ENCODE measurements around the gene CEACAM1.
"Not testable (repeated sequence)": the region's sequence is repeated elsewhere in the genome, so short reads cannot be mapped to it uniquely, and the experiment has no call there.

CEACAM1 gene

DNA sequence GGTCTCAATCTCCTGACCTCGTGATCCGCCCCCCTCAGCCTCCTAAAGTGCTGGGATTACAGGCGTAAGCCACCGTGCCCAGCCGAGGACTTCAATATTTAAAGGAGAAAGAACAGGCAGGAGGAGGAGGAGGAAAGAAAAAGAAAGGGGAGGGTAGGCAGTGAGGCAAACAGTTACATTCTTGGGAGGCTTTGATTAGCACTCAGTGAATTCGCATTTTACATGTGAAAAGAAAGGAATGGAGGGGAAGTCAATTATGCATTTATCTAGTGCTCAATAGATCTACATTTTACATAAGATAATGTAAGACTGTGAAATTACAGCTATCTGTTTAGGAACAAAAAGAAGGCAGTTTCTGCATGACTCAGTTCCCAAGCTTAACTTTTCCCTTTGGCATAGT, 54.6 kb downstream of the CEACAM1 start:
- no peak for DNase-seq (ENCODE audit: low read depth)

DNA sequence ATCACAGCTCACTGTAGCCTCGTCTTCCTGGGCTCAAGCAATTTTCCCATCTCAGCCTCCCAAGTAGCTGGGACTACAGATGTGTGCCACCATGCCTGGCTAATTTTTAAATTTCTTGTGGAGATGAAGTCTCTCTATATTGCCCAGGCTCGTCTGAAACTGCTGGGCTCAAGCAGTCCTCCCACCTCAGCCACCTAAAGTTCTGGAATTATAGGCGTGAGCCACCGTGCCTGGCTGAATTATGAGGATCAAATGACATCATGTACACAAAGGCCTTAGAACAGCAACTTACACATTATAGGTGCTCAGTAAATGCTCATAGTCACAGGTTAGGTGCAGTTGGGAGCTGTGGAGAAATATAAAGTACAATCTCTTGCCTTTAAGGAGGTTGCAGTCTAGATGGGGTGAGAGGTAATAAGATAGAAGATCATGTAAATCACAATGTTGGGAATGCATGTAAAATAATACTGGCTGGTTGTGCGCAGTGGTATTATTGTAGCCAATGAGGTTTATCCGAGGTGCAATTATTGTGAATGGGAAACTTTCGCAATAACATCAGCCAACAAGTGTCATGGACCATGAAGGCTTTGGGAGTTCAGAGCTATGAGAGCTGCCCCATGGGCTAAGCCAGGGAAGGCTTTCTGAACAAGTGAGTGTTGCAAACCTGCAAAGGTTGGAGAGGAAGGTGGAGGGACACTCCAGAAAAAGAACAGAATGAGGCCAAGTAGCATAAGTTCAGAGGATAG, 55.7 kb downstream of the CEACAM1 start:
- no peak for DNase-seq (ENCODE audit: low read depth)

DNA sequence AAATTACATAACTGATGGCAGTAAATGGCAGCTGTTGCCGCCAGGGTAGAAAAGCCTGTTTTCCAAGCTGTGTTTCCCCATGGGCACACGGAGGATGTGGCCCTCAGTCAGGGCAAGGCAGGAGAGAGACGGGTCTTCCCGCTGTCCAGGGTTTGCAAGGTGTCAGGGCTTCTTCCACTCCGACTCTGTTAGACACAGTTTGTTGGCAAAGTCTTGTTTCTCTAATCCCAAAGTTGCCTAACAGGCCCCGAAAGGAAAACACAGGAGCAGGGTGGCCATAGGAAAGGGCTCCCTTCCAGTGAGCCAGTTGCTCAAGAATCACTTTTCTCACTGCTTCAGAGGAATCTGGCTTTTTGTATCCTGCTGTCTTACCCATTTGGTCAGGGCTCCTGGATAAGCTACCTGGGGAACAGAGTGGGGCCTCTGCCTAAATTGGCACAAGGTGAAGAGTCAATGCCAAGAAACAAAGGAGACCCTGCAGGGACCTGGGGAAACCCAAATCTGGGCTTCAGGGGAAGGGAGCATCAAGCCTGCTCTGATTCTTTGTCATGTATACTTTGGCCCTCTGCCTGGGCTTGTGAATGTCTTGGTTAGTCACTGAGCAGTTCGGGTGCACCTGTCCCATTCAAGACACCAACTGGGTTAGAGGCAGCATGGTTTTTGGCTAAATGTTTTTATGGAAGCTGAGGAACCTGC, 56.6 kb downstream of the CEACAM1 start:
- DNase-seq (ENCODE audit: low read depth): no peak

DNA sequence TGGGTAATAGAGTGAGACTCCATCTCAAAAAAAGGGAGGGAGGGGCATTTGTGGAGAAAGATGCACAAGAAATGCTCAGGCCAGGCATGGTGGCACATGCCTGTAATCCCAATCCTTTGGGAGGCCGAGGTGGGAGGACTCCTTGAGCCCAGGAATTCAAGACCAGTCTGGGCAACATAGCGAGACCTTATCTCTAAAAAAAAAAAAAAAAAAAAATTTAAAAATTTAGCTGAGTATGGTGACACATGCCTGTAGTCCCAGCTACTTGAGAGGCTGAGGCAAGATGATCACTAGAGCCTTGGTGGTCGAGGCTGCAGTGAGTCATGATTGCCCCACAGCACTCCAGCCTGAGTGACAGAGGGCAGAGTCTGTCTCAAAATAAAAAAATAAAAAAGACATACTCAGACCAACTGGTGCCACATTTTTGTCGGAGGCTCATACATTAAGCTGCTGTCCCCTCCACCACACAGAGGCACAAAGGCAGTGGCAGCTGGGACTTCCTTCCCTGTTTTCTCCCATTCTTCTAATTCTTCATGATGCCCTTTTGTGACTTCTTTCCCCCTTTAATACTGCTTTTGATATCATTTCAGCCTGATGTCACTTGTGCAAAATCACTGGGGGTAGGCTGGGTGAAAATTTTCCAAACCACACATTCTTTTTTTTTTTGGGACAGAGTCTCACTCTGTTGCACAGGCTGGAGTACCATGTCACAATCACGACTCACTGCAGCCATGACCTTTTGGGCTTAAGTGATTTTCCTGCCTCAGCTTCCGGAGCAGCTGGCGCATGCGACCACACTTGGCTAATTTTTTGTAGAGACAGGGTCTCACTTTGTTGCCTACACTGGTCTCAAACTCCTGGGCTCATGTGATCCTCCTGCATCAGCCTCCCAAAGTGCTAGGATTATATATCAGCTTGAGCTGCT, 58.7 kb downstream of the CEACAM1 start:
- DNase-seq (ENCODE audit: low read depth): no peak

DNA sequence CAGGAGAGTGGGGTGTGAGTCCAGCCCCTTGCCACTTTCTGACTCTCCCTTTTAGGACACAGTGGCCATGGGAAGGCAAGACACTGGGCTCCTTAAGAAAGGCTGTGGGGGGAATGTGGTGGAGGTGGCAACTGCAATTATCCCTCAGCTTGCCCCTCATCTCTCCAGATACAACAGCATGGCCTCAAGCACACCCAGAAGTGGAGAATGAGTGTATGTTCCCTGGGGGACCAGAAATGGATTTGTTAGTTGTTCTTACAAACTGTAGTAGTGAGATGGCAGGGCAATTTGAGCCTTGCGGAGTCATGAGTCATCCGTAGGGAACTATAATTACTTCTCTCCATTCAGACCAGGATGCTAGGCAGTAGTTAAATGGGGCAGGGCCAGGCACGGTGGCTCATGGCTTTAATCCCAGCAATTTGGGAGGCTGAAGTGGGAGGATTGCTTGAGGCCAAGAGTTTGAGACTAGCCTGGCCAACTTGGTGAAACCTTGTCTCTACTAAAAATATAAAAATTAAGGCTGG, 59.9 kb downstream of the CEACAM1 start:
- no peak for DNase-seq (ENCODE audit: low read depth)

DNA sequence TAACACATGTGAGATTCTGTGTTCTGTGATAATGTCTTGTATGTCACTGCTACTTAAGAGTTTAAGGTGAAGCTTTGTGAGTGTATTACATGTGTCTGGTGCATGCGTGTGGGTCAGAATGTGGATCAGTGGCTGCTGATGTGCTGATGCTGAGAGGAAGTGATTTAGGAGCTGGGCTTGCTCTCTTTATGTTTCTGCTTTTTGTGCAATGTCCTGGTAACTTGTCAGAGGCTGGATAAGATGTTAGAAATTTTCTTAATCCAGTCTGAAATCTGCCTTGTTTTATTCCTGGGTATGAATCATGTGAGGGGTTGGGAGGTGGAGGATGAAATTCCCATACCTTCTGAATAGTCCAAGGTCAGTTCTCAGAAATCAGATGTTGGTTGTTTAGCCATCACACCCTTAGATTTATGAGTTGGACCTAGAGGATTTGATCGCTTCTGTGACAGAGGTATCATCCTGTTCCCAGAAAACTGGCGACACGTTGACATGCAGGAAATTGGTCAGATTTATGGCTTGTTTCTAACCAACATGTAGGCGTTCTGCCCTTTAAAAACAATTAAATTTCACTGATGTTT, 61.0 kb downstream of the CEACAM1 start:
- no peak for DNase-seq (ENCODE audit: low read depth)

DNA sequence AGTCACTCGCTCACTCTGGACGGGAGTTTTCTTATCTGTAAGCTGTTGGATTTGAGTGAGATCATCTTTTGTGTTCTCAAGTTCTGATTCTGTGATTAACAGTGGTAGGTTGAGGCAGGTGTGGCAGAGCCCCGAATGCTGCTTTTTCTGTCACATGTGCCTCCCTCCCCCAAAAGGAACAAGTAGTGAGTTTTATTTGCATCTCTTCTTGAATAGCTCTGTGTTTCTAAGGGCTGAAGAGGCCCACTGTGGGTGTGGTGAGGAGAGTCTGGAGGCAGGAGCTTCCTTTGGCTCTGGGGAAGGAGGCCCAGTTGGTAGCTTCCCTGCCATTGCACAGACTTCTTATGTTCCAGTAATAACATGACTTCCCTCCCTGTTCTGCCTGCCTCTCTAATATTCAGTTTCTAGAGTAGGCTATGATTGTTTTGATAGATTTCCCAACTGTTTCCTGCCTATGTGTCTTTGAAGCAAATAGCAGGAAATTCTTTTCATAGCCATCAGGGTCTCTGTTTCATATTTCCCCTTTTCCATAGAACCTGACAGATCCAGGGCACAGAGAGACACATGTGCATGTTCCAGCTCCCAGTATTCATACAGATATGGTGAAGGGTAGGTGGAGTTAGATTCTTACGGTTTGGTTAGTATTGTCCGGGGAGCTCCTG, 61.6 kb downstream of the CEACAM1 start:
- DNase-seq (ENCODE audit: low read depth): no peak

DNA sequence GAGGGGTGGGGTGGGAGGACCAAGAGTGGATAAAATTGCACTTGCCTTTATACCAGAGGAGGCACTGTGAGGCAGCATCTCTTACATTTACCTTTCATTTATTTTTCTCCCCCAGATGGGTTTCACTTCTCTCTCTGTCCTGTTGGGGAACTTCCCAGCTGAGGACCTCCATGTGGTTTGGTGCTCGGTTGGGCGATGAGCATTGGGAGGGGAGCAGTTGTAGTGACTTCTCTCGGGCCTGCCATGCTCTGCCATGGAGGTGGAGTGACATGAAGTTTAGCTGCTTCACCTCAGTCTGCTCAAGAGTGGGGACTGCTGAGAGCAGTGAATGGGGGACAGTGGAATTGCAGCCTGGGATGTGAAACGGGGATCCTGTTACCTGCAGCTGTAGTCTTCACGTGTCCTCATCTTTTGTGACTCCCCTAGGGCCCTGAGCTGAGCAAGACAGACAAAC, 62.4 kb downstream of the CEACAM1 start:
- no peak for DNase-seq (ENCODE audit: low read depth)

DNA sequence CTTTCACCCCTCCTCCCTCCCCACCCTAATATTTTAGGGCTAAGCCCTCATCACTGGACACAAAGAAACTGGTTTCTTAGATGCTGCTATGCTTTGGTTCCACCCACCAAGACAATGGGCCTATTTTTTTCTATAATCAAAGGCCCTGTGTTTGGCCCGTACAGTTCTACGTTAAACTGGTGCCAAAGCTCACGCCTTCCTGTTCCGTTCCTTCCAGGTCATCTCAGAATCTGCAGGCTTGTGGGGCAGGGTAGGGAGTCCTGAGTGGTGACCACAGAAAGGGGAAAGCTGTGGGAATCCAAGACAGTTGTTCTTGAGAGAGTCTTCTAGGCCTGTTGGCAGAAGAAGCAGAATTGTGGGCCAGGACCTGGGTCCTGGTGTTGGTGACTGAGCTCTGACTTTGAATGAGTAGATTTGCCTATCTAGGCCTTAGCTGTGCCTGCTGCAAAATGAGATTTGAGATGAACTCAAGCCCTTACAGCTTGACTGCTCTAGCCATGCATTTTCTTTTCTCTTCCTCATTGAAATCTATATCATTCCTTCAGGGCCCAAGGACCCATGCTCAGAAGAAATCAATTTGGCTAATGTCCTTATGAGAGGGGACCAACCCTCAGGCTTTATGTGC, 66.5 kb downstream of the CEACAM1 start:
- DNase-seq (ENCODE audit: low read depth): no peak

DNA sequence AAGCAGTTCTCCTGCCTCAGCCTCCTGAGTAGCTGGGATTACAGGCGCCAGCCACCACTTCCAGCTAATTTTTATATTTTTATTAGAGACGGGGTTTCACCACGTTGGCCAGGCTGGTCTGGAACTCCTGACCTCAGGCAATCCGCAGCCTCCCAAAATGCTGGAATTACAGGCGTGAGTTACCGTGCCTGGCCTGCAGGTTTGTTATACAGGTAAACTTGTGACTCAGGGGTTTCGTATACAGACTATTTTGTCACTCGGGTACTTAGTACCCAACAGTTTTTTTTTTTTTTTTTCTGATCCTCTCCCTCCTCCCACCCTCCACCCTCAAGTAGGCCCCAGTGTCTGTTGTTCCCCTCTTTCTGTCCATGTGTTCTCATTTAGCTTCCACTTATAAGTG, 67.0 kb downstream of the CEACAM1 start:
- DNase-seq (ENCODE audit: low read depth): not testable (repeated sequence)

DNA sequence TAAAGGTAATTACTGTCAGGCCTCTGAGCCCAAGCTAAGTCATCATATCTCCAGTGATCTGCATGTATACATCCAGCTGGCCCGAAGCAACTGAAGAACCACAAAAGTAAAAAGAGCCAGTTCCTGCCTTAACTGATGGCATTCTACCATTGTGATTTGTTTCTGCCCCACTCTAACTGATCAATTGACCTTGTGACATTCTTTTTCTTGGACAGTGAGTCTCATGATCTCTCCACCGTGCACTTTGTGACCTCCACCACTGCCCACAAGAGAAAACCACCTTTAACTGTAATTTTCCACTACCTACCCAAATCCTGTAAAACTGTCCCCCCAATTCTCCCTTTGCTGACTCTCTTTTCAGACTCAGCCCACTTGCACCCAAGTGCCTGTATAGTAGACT, 68.4 kb downstream of the CEACAM1 start:
- DNase-seq (ENCODE audit: low read depth): no peak
